ENCODE data around the gene IQCN. TPM values are rescaled to one million over a fixed set of nuclear protein-coding genes. Genes with fewer than 3 reads are reported as not detected.

Gene IQCN
- total and polyA plus RNA-seq, 2 of the 4 experiments (the other 2 are of a cell fraction) = 0.18 to 0.67 TPM

- Histone ChIP-seq H3K18ac (ENCODE audit: low read depth, low read length) (peak overlapping the region; percentile 17), H4K20me1 (ENCODE audit: insufficient read depth, low read length) (peaks cover 57% of the 10 kb centered on the region), H4K5ac (ENCODE audit: low read depth, low read length) (0 out of 2 replicates have a peak overlapping the region, but pooled peaks have one; percentile 21), H3K36me3 (ENCODE audit: control insufficient read depth, insufficient read depth, low read length) (peaks cover 14% of the 10 kb centered on the region), H2BK5ac (ENCODE audit: low read depth, low read length, poor library complexity, severe bottlenecking) (peak overlapping the region; percentile 72), H3K4me3 (ENCODE audit: insufficient read depth, low read depth, low read length) (no peak overlapping the region), H3K4me2 (ENCODE audit: low read depth, low read length) (peak overlapping the region; percentile 51), H2AFZ (replicated peaks; ENCODE audit: low read length, poor library complexity) (peak overlapping the region; percentile 82), H2BK15ac (ENCODE audit: low read depth, low read length) (peak overlapping the region; percentile 81; the same call in 1 of the 3 replicates), H3K79me1 (ENCODE audit: low read depth in 1 of 2, low read length in 2 of 2) (peaks cover 13 to 63% of the 10 kb centered on the region in 2 experiments), H3K9me3 (ENCODE audit: control insufficient read depth, insufficient read depth, low read length) (no peaks in the 10 kb centered on the region), H3K4me1 (ENCODE audit: control insufficient read depth, insufficient read depth, low read length) (peaks cover 20% of the 10 kb centered on the region), H3K9me1 (ENCODE audit: insufficient read depth, low read length) (peaks cover 4% of the 10 kb centered on the region), H2AK9ac (replicated peaks; ENCODE audit: low read depth, low read length, poor library complexity) (peak overlapping the region; percentile 84), H2BK120ac (ENCODE audit: low read depth, low read length) (peak overlapping the region; percentile 41), H2BK20ac (ENCODE audit: low read depth, low read length) (peak overlapping the region; percentile 53), H3K9ac (ENCODE audit: low read depth, low read length) (peak overlapping the region; percentile 2; the same call in 1 of the 2 replicates), H3K23ac (ENCODE audit: low read depth, low read length) (0 out of 2 replicates have a peak overlapping the region, but pooled peaks have one; percentile 55), H3K27ac (ENCODE audit: insufficient read depth, low read length) (peak overlapping the region; percentile 58), H3K56ac (ENCODE audit: extremely low read depth, insufficient read depth, low read length) (0 out of 2 replicates have a peak overlapping the region, but pooled peaks have one; percentile 53), H3K27me3 (ENCODE audit: control insufficient read depth, insufficient read depth, low read length) (no peaks in the 10 kb centered on the region), H2AK5ac (ENCODE audit: low read depth, low read length) (peak overlapping the region; percentile 75), H4K91ac (ENCODE audit: insufficient read depth, low read depth, low read length) (peak overlapping the region; percentile 70), H4K8ac (ENCODE audit: low read depth in 2 of 2, low read length in 2 of 2) (peak overlapping the region; percentile 27 to 88; a peak in 2 of 4 replicates), H3K4ac (ENCODE audit: low read depth, low read length) (peak overlapping the region; percentile 75), H3K14ac (replicated peaks; ENCODE audit: low read depth, low read length) (peak overlapping the region; percentile 76)
- WGBS, 2 experiments (ENCODE audit: extremely low coverage in 2 of 2, insufficient read length in 1 of 2) = 27% methylated on average over 3 of the region's 13 CpGs; no CpG with 5 or more reads in 1 of the 2 experiments
- no TSS peak for BruUV-seq (replicated peaks)
- intact Hi-C loops (cut with micrococcal nuclease) (loop anchor here (1.0 to 5.0 kb wide), 2 partner anchors 48 to 142 kb away; partner anchors contain the start of genes LSM4 and SSBP4), dilution Hi-C loops (cut with HindIII; ENCODE audit: low sequenced_read_pairs, unreplicated experiment) (no loop called here), in situ Hi-C loops (cut with MboI; ENCODE audit: low sequenced_read_pairs) (loop anchor here (5.0 to 10.0 kb wide), 2 partner anchors 47 to 130 kb away; partner anchors contain the start of gene LSM4)
- peak; percentile 89 for DNase-seq
- POLR2A ChIA-PET (ENCODE audit: unreplicated experiment) = interaction anchor here (0.6 to 1.0 kb wide), 2 partner anchors 51 to 54 kb away, joined by 3 to 7 read pairs; no protein-coding TSS in a partner anchor
- peak; percentile 76 for ATAC-seq (ENCODE audit: low read depth)
- CTCF ChIA-PET = interaction anchor here (1.0 kb wide), 1 partner anchor 48 kb away, joined by 6 read pairs; the partner anchor contains the start of gene LSM4
- no peak for TF ChIP-seq CHD1 (IDR thresholded peaks at IDR 0.05; ENCODE audit: low read depth, low read length)
- TF ChIP-seq USF2 (IDR thresholded peaks at IDR 0.05; ENCODE audit: low read depth, low read length) = peak; percentile 2; the same call in 1 of the 2 replicates
- TF ChIP-seq POLR2A (IDR thresholded peaks at IDR 0.05; ENCODE audit: low read depth, low read length) = peak; percentile 85
- 0 out of 2 replicates have a peak, but pooled peaks have one; percentile 13 for TF ChIP-seq BHLHE40 (IDR thresholded peaks at IDR 0.05; ENCODE audit: low read depth, low read length)
- TF ChIP-seq ELK1 (IDR thresholded peaks at IDR 0.05; ENCODE audit: borderline replicate concordance, low read depth, low read length) = no peak
- TF ChIP-seq SMC3 (IDR thresholded peaks at IDR 0.05; ENCODE audit: low read depth, low read length) = no peak
- TF ChIP-seq MXI1 (IDR thresholded peaks at IDR 0.05; ENCODE audit: borderline replicate concordance, low read depth, low read length) = no peak
- 0 out of 2 replicates have a peak, but pooled peaks have one; percentile 3 for TF ChIP-seq CTCF (conservative IDR thresholded peaks at IDR 0.05; ENCODE audit: low read depth, low read length)
- TF ChIP-seq RCOR1 (IDR thresholded peaks at IDR 0.05; ENCODE audit: insufficient replicate concordance, low read length) = no peak
- no peak for TF ChIP-seq CEBPB (IDR thresholded peaks at IDR 0.05; ENCODE audit: low read depth, low read length)
- TF ChIP-seq MAZ (IDR thresholded peaks at IDR 0.05; ENCODE audit: borderline replicate concordance, low read depth, low read length) = peak; percentile 45; the same call in 1 of the 2 replicates
- no peak for TF ChIP-seq RFX5 (IDR thresholded peaks at IDR 0.05; ENCODE audit: low read depth, low read length)
- peak; percentile 88 for TF ChIP-seq FOS (IDR thresholded peaks at IDR 0.05; ENCODE audit: low read depth, low read length)
Measured at GRCh38 chr19:18274781-18275356, 617 bp upstream of the IQCN start.

Measured in IMR-90 (cell line).